Endometrial microvascular endothelial cells (primary cell): ENCODE measurements around the gene CASKIN2. TPM values are rescaled to one million over a fixed set of nuclear protein-coding genes. Genes with fewer than 3 reads are reported as not detected.
"Not testable (repeated sequence)": the region's sequence is repeated elsewhere in the genome, so short reads cannot be mapped to it uniquely, and the experiment has no call there.

Source experiments
- in situ Hi-C: cut with HindIII; loops from 2 replicates; pipeline ENCODE4 v1.10.0; 2017; ENCODE audit warnings: low sequenced_read_pairs, low pct_unique_long_range_greater_than_20kb; ENCODE audit errors: inconsistent ontology term
- total RNA-seq: library from RNA; depleted of rRNA; stranded (reverse); fragments of >200 nt; gene quantifications from one replicate; pipeline ENCODE4 v1.2.3, GENCODE V29; 2015; ENCODE audit errors: inconsistent ontology term

CASKIN2 gene
- total RNA-seq, 1 donor from 2014 or later = 24.1 TPM

DNA sequence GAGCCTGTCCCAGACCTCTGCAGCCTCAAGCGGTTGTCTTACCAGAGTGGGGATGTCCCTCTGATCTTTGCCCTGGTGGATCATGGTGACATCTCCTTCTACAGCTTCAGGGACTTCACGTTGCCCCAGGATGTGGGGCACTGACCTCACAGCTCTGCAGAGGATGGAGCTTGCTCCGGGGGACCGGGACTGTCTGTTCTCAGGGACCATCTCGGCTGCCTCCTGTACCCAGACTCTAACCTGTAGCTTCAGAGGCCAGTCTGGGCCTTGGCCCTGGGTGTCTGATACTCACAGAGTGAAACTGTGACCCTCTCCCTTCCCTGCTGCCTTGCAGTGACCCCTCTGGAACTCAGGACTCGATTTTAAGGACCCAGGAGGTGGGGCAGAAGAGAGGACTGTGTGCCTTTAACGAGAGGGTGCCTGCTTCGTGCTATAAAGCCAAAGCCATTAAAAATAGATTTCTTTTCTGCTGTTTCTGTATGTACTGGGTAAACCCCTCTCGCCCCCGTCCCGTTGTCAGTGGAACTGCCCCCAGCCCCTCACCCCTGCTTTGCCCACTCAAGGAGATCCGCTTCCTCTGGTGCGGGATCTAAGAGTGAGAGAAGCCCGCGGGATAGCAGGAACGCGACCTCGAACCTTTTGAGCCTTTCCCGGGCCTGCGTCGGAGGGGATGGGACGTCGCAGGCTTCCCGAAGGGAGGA lies 9.1 kb upstream of the CASKIN2 start:
- in situ Hi-C loops = no loop called here

- in situ Hi-C loops = no loop called here
These were observed 8.3 kb upstream of the CASKIN2 start for GRCh38 chr17:75523647-75524046.

GRCh38 chr17:75521951-75522727 lies 6.8 kb upstream of the CASKIN2 start:
- in situ Hi-C loops = no loop called here

DNA sequence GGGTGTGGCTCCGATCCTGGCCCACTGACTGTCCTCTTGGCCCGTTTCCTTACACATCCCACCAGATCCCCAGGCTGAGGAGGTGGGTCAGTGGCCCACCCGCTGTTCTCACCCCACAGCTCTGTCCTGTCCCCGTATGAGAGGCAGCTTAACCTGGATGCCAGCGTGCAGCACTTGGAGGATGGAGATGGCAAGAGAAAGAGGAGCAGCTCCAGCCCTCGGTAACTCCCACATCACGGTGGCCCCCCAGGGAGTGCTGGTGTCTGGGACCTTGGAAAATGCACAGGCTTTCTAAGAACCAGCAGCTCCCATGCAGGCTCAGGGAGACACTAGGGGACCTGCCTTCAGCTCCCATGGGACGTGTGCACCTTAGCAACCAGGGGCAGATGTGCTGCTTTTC lies 6.0 kb upstream of the CASKIN2 start:
- in situ Hi-C loops = no loop called here

- in situ Hi-C loops = not testable (repeated sequence)
These were observed 5.1 kb upstream of the CASKIN2 start for GRCh38 chr17:75520413-75520812.

DNA sequence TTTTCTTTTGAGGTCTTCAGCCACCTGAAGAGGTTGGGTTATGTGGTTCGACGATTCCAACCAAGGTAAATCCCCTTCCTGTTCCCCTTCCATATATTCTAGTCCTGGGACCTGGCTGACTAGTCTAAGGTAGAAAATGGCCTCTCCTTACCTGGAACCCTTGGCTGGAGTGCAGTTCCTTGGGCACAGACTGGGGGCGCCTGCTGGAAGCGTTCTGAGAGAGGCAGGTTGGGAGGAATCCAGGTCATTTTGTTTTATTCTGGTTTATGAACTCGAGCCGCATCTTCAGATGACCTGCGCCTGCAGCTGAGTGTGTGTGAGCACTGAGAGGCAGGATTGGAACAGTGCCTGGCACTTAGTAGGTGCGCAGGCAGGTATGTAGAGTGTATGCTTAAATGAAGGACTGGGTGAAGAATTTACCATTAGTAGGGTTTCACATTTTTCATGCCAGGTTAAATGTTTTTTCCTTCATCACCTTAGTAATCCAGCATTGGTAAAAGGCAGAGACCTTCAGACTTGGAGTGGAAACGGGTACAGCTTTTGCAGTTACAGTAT lies 3.7 kb upstream of the CASKIN2 start:
- in situ Hi-C loops = no loop called here

DNA sequence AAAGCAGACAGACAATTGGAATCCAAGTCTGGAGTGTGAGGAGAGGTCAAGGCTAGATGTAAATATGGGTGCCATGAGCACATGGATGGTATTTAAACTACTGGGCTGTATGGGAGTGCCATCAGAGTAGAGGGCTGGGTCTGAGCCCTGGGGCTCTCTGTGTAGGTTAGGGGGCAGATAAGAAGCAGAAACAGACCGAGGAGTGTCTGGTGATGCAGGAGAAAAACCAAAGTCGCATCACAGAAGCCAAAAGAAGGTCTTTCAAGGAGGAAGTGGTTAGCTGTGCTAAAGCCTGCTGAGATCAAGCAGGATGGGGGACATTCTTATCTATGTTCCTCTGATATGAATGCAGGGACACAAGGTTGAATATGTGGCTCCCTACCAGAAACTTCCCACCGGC lies 2.9 kb upstream of the CASKIN2 start:
- in situ Hi-C loops = no loop called here

DNA sequence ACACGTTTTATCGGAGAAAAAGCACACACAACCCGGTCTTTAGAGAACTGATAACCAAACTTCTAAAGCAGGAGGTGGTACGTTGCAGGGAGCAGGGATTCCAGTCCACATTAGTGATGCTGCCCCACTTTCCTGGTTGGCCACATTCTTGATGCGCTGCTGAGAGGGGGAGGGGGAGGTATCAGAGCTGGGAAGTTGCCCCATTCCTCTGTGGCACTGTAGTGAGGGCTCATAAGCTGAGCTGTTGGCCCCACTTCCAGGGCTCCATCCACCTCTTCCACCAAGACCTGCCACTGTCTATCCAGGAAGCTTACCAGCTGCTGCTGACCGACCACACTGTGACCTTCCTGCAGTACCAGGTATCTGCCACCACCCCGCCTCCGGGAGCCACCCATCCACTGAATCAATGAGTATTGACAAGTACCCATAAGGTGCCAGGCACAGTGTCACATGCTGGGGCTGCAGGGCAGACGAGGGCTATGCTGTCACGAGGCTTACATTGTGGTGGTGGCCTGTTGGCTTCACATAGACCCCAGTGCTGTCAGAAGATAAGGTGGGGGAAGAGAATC lies 2.0 kb upstream of the CASKIN2 start:
- in situ Hi-C loops = no loop called here

DNA sequence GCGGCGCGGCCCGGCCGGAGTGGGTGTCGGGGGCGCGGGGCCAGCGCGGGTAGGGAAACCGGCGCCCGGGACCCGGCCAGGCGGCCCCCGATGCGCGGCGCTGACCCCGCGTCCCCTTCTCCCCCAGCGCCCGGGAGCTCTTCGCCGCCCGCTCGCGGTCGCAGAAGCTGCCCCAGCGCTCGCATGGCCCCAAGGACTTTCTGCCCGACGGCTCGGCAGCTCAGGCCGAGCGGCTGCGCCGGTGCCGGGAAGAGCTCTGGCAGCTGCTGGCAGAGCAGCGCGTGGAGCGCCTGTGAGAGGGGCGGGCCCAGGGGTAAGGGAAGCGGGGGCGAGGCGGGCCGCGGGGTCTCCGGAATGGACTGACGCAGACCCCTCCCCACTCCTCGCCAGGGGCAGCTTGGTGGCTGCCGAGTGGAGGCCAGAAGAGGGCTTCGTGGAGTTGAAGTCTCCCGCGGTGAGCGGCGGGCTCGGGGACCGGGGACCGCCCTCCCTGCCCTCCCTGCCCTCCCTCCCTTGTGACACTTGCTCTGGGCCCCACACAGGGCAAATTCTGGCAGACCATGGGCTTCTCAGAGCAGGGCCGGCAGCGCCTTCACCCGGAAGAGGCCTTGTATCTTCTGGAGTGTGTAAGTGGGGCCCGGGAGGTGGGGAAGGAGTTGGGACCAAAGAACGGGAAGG lies 1.4 kb upstream of the CASKIN2 start:
- in situ Hi-C loops = no loop called here

GRCh38 chr17:75516255-75516618 lies 900 bp upstream of the CASKIN2 start, which contains the start of gene TSEN54:
TSEN54 (plus strand) TSS chr17:75516528; CDS start chr17:75516561, 33 bp downstream.
- in situ Hi-C loops = no loop called here

- in situ Hi-C loops = no loop called here
These were observed 330 bp downstream of the CASKIN2 start for GRCh38 chr17:75514919-75515495.

DNA sequence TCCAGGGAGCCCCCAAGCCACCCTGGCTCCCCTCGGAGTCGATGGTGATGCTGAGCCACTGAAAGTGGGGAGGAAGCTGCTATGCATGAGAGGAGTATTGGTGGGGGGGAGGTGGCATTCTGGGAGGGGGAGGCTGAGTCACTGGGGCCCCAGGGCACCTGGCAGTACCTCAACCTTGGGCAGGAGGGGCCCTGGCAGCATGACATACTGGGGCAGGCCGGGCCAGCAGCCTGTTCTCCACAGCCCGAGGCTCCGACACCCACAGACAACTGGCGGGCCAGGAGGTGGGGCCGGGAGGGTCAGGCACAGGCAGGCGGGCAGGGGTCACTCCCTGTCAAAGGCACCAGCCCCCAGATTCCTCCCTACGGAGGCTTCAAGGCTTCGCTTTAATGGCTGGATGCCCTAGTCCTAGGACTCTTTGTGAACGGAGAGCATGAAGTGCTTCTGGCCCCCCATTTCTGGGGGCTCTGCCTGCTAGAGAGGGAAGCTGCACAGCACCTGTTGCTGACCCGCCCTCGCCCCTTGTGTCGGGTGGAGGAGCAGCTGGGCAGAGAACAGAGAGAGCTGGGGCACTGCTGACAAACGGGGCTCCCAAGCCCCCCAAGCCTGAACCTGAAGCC lies 928 bp downstream of the CASKIN2 start:
- in situ Hi-C loops = no loop called here

GRCh38 chr17:75513641-75514000 lies 1.7 kb downstream of the CASKIN2 start:
- in situ Hi-C loops = no loop called here

DNA sequence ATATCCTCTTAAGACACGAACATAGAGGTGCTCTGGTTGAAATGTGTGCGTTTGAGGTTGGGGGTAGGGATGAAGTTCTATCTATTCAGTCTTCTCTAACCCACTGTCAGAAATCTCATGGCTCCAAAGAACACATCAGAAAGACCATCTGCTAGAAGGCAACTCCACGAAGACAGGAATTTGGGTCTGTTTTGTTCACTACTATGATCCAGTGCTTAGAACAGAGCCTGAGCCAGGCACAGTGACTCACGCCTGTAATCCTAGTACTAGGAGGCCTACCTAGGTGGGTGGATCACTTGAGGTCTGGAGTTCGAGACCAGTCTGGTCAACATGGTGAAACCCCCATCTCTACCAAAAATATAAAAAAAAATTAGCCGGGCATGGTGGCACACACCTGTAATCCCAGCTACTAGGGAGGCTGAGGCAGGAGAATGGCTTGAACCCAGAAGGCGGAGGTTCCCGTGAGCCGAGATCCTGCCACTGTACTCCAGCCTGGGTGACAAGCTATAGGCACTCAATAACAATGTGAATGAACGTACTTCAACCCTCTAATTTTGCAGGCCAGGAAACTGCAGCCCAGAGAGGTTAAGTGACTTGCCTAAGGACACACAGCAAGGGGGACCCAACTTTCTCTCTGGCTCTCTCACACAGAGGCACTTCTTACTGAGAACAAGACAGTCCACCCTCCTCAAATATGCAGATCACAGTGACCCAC lies 2.3 kb downstream of the CASKIN2 start:
- in situ Hi-C loops = no loop called here

- in situ Hi-C loops = no loop called here
These were observed 3.4 kb downstream of the CASKIN2 start for GRCh38 chr17:75511610-75512575.

GRCh38 chr17:75511270-75511609 lies 4.1 kb downstream of the CASKIN2 start:
- in situ Hi-C loops = no loop called here
